ENCODE results near the gene ARL16.

- TF ChIP-seq CTCF (conservative IDR thresholded peaks at IDR 0.05; ENCODE audit: low read depth, low read length), result no peak
- TF ChIP-seq NFE2L2 (IDR thresholded peaks at IDR 0.05; ENCODE audit: low read depth, low read length), result no peak
- TF ChIP-seq USF2 (IDR thresholded peaks at IDR 0.05; ENCODE audit: low read depth, low read length), result no peak
- TF ChIP-seq CEBPB (IDR thresholded peaks at IDR 0.05; ENCODE audit: low read depth, low read length), result no peak
- TF ChIP-seq MAFK (IDR thresholded peaks at IDR 0.05; ENCODE audit: low read depth, low read length), result no peak
- TF ChIP-seq ELK1 (IDR thresholded peaks at IDR 0.05; ENCODE audit: borderline replicate concordance, low read depth, low read length), result no peak
- TF ChIP-seq MXI1 (IDR thresholded peaks at IDR 0.05; ENCODE audit: borderline replicate concordance, low read depth, low read length), result no peak
These were observed 25.2 kb upstream of the ARL16 start for GRCh38 chr17:81708739-81709185.

All from IMR-90 (cell line).